A549 (cell line): ENCODE data around the gene TMPRSS5.

Source experiments
- BCL3 ChIP-seq: fragments of >200 bp; sonication (Bioruptor Twin); formaldehyde crosslinking; IDR thresholded peaks from 3 replicates; pipeline ENCODE4 v1.6.1; 2016
- CTCF ChIP-seq: fragments of >200 bp; sonication (Bioruptor Twin); formaldehyde crosslinking; IDR thresholded peaks from 3 replicates; pipeline ENCODE4 v1.5.1; 2016
- EP300 ChIP-seq, 2 experiments: fragments of >200 bp; sonication (Bioruptor Twin); formaldehyde crosslinking; IDR thresholded peaks; 2 replicates in 1 of 2; 3 replicates in 1 of 2; pipeline ENCODE4 v1.6.1; 2016 to 2017
- FOSL2 ChIP-seq, 2 experiments: fragments of 450-650 bp in 1 of 2; fragments of >200 bp in 1 of 2; sonication (Bioruptor Twin) in 1 of 2; formaldehyde crosslinking; IDR thresholded peaks; 2 replicates each; pipeline versions ENCODE4 v1.5.0 to v1.6.1; 2016 to 2020; ENCODE audit warnings: mild to moderate bottlenecking in 1 of 2, moderate library complexity in 1 of 2
- HMGXB4 ChIP-seq: fragments of 250-450 bp; sonication (Bioruptor Pico); IDR thresholded peaks from 2 replicates; pipeline ENCODE4 v1.5.0; 2021; ENCODE audit warnings: mild to moderate bottlenecking, moderate library complexity, borderline replicate concordance
- HOXA7 ChIP-seq: fragments of 250-450 bp; sonication (Bioruptor Pico); IDR thresholded peaks from 2 replicates; pipeline ENCODE4 v1.5.0; 2020; ENCODE audit warnings: mild to moderate bottlenecking, moderate library complexity
- KDM5A ChIP-seq: fragments of 200-600 bp; sonication (generic); IDR thresholded peaks from 2 replicates; pipeline ENCODE4 v1.6.1; 2016; ENCODE audit warnings: antibody characterized with exemption, mild to moderate bottlenecking
- MYC ChIP-seq: IDR thresholded peaks from 2 replicates; pipeline ENCODE4 v1.6.1; 2012; ENCODE audit warnings: mild to moderate bottlenecking, inconsistent platforms, low read length, improper control_type of control experiment, borderline replicate concordance
- POLR2A ChIP-seq: IDR thresholded peaks from 2 replicates; pipeline ENCODE4 v1.6.1; 2012; ENCODE audit warnings: mild to moderate bottlenecking, low read length
- POLR2AphosphoS2 ChIP-seq: conservative IDR thresholded peaks from 2 replicates; pipeline ENCODE4 v1.6.1; 2012; ENCODE audit warnings: low read length, improper control_type of control experiment, inconsistent platforms
- RAD21 ChIP-seq, 2 experiments: fragments of >200 bp in 1 of 2; sonication (Bioruptor Twin) in 1 of 2; formaldehyde crosslinking in 1 of 2; IDR thresholded peaks in 1 of 2; conservative IDR thresholded peaks in 1 of 2; 2 replicates in 1 of 2; 3 replicates in 1 of 2; pipeline ENCODE4 v1.6.1; 2012 to 2018; ENCODE audit warnings: inconsistent platforms in 1 of 2
- RCOR1 ChIP-seq: fragments of 150-350 bp; IDR thresholded peaks from 2 replicates; pipeline ENCODE4 v1.6.1; 2014; ENCODE audit warnings: antibody characterized with exemption, low read length, low read depth
- RNF2 ChIP-seq: fragments of 200-600 bp; sonication (generic); IDR thresholded peaks from 2 replicates; pipeline ENCODE4 v1.6.1; 2016; ENCODE audit warnings: low read depth, mild to moderate bottlenecking, antibody characterized with exemption, moderate library complexity, borderline replicate concordance
- SMC3 ChIP-seq: fragments of >200 bp; sonication (Bioruptor Twin); formaldehyde crosslinking; IDR thresholded peaks from 3 replicates; pipeline ENCODE4 v1.6.1; 2018; ENCODE audit warnings: inconsistent platforms

GRCh38 chr11:113670831-113671215, 35.3 kb downstream of the TMPRSS5 start:
- no peak for TF ChIP-seq EP300 (IDR thresholded peaks at IDR 0.05)
- TF ChIP-seq CTCF, result no peak
- no peak for TF ChIP-seq HMGXB4
- no peak for TF ChIP-seq HOXA7 (CRISPR knock-in tag)
- TF ChIP-seq KDM5A, result no peak
- no peak for TF ChIP-seq RNF2
- no peak for TF ChIP-seq RCOR1
- TF ChIP-seq RAD21 (conservative IDR thresholded peaks at IDR 0.05 in 1 of 2, IDR thresholded peaks at IDR 0.05 in 1 of 2), result no peak
- no peak for TF ChIP-seq POLR2A
- TF ChIP-seq BCL3, result no peak
- no peak for TF ChIP-seq POLR2AphosphoS2
- no peak for TF ChIP-seq SMC3
- no peak for TF ChIP-seq MYC
- no peak for TF ChIP-seq FOSL2 (IDR thresholded peaks at IDR 0.05)
- no peak for TF ChIP-seq FOSL2 (CRISPR knock-in tag; IDR thresholded peaks at IDR 0.05)
